Liver (tissue), 3 donors: ENCODE measurements around the gene SELENOV.

Source experiments
- ATF3 ChIP-seq: IDR thresholded peaks from 2 replicates; pipeline ENCODE4 v1.6.1; 2016; ENCODE audit warnings: antibody characterized with exemption
- CTCF ChIP-seq: fragments of 150-350 bp; IDR thresholded peaks from 2 replicates; pipeline ENCODE4 v1.5.1; 2017; ENCODE audit warnings: improper control_type of control experiment, low read depth, low read length; ENCODE audit not compliant: missing input control
- EGR1 ChIP-seq, 2 donors: IDR thresholded peaks; 2 replicates each; pipeline ENCODE4 v1.6.1; 2016 to 2018; ENCODE audit warnings: antibody characterized with exemption in 2 of 2, low read depth in 2 of 2
- GABPA ChIP-seq, 2 donors: IDR thresholded peaks in 1 of 2; conservative IDR thresholded peaks in 1 of 2; 2 replicates each; pipeline ENCODE4 v1.6.1; 2016; ENCODE audit warnings: antibody characterized with exemption in 2 of 2, mild to moderate bottlenecking in 1 of 2, moderate library complexity in 1 of 2
- HNF4A ChIP-seq, 2 donors: conservative IDR thresholded peaks; 2 replicates each; pipeline ENCODE4 v1.6.1; 2016; ENCODE audit warnings: antibody characterized with exemption in 2 of 2, mild to moderate bottlenecking in 2 of 2
- JUND ChIP-seq, 2 donors: IDR thresholded peaks; 2 replicates each; pipeline ENCODE4 v1.6.1; 2016; ENCODE audit warnings: antibody characterized with exemption in 2 of 2
- MAX ChIP-seq: IDR thresholded peaks from 2 replicates; pipeline ENCODE4 v1.6.1; 2016; ENCODE audit warnings: antibody characterized with exemption
- NR2F2 ChIP-seq: IDR thresholded peaks from 2 replicates; pipeline ENCODE4 v1.6.1; 2016; ENCODE audit warnings: antibody characterized with exemption
- RAD21 ChIP-seq, 2 donors: IDR thresholded peaks; 2 replicates each; pipeline ENCODE4 v1.6.1; 2016; ENCODE audit warnings: antibody characterized with exemption in 2 of 2, mild to moderate bottlenecking in 2 of 2
- REST ChIP-seq: IDR thresholded peaks from 2 replicates; pipeline ENCODE4 v1.6.1; 2016; ENCODE audit warnings: antibody characterized with exemption, mild to moderate bottlenecking
- SP1 ChIP-seq: IDR thresholded peaks from 2 replicates; pipeline ENCODE4 v1.6.1; 2018; ENCODE audit warnings: antibody characterized with exemption, mild to moderate bottlenecking
- TAF1 ChIP-seq: conservative IDR thresholded peaks from 2 replicates; pipeline ENCODE4 v1.6.1; 2016; ENCODE audit warnings: antibody characterized with exemption, mild to moderate bottlenecking
- YY1 ChIP-seq: IDR thresholded peaks from 2 replicates; pipeline ENCODE4 v1.6.1; 2016; ENCODE audit warnings: antibody characterized with exemption, mild to moderate bottlenecking
- donor health status: healthy.
- donor health status: healthy.

- TF ChIP-seq HNF4A (conservative IDR thresholded peaks at IDR 0.05) = no peak
- TF ChIP-seq CTCF = no peak
- no peak for TF ChIP-seq NR2F2
- no peak for TF ChIP-seq TAF1
- no peak for TF ChIP-seq RAD21 (IDR thresholded peaks at IDR 0.05)
- TF ChIP-seq MAX = no peak
- no peak for TF ChIP-seq EGR1 (IDR thresholded peaks at IDR 0.05; ENCODE audit: low read depth in 2 of 2)
- no peak for TF ChIP-seq JUND (IDR thresholded peaks at IDR 0.05)
- TF ChIP-seq ATF3 = no peak
- no peak for TF ChIP-seq SP1
- no peak for TF ChIP-seq YY1
- TF ChIP-seq REST = no peak
- no peak for TF ChIP-seq GABPA (IDR thresholded peaks at IDR 0.05 in 1 of 2, conservative IDR thresholded peaks at IDR 0.05 in 1 of 2)
Measured at GRCh38 chr19:39479916-39480315, 35.0 kb upstream of the SELENOV start.
